ENCODE measurements around the gene MICALL2. TPM values are rescaled to one million over a fixed set of nuclear protein-coding genes. Genes with fewer than 3 reads are reported as not detected.

The MICALL2 gene
- total and polyA plus RNA-seq, 2 donors from 2014 or later = 16.6 to 53.4 TPM

- Histone ChIP-seq H3K4me3 (ENCODE audit: low read length in 3 of 3) (no peak overlapping the region), H3K4me1 (ENCODE audit: control insufficient read depth in 2 of 3, insufficient read depth in 2 of 3, low read depth in 1 of 3, low read length in 3 of 3) (no peaks in the 10 kb centered on the region), H3K9me3 (ENCODE audit: control insufficient read depth in 2 of 3, insufficient read depth in 1 of 3, low read length in 3 of 3) (no peaks in the 10 kb centered on the region), H3K36me3 (ENCODE audit: control insufficient read depth in 2 of 3, insufficient read depth in 3 of 3, low read length in 3 of 3) (peaks cover 0 to 14% (median 3%) of the 10 kb centered on the region in 3 donors), H3K9ac (ENCODE audit: low read length in 3 of 3) (no peak overlapping the region), H3K27ac (ENCODE audit: low read depth in 2 of 2, low read length in 2 of 2) (no peak overlapping the region), H3K27me3 (ENCODE audit: control insufficient read depth, insufficient read depth, low read length) (no peaks in the 10 kb centered on the region)
- FAIRE-seq (no peak), DNase-seq (no peak)
- no peak for TF ChIP-seq CTCF (IDR thresholded peaks at IDR 0.05; ENCODE audit: borderline replicate concordance, extremely low read depth, insufficient read depth)
- intact Hi-C loops (cut with DNase I) = no loop called here
Observed at GRCh38 chr7:1480670-1481069, 21.4 kb upstream of the MICALL2 start.

GRCh38 chr7:1479287-1479686 lies 20.0 kb upstream of the MICALL2 start:
- H3K4me1 ChIP-seq (ENCODE audit: control insufficient read depth in 2 of 3, insufficient read depth in 2 of 3, low read depth in 1 of 3, low read length in 3 of 3) = no peaks in the 10 kb centered on the region
- H3K4me3 ChIP-seq (ENCODE audit: low read length in 3 of 3) = no peak overlapping the region
- DNase-seq = no peak
- H3K9ac ChIP-seq (ENCODE audit: low read length in 3 of 3) = no peak overlapping the region
- TF ChIP-seq CTCF (IDR thresholded peaks at IDR 0.05; ENCODE audit: borderline replicate concordance, extremely low read depth, insufficient read depth) = no peak
- intact Hi-C loops (cut with DNase I) = no loop called here
- no peak for FAIRE-seq
- H3K9me3 ChIP-seq (ENCODE audit: control insufficient read depth in 2 of 3, insufficient read depth in 1 of 3, low read length in 3 of 3) = no peaks in the 10 kb centered on the region
- no peaks in the 10 kb centered on the region for H3K27me3 ChIP-seq (ENCODE audit: control insufficient read depth, insufficient read depth, low read length)
- peaks cover 0 to 8% (median 3%) of the 10 kb centered on the region in 3 donors for H3K36me3 ChIP-seq (ENCODE audit: control insufficient read depth in 2 of 3, insufficient read depth in 3 of 3, low read length in 3 of 3)
- no peak overlapping the region for H3K27ac ChIP-seq (ENCODE audit: low read depth in 2 of 2, low read length in 2 of 2)

GRCh38 chr7:1478480-1478879 lies 19.2 kb upstream of the MICALL2 start:
- no peak for TF ChIP-seq CTCF (IDR thresholded peaks at IDR 0.05; ENCODE audit: borderline replicate concordance, extremely low read depth, insufficient read depth)
- Histone ChIP-seq H3K4me1 (ENCODE audit: control insufficient read depth in 2 of 3, insufficient read depth in 2 of 3, low read depth in 1 of 3, low read length in 3 of 3) (no peaks in the 10 kb centered on the region), H3K9me3 (ENCODE audit: control insufficient read depth in 2 of 3, insufficient read depth in 1 of 3, low read length in 3 of 3) (no peaks in the 10 kb centered on the region), H3K27ac (ENCODE audit: low read depth in 2 of 2, low read length in 2 of 2) (no peak overlapping the region), H3K27me3 (ENCODE audit: control insufficient read depth, insufficient read depth, low read length) (no peaks in the 10 kb centered on the region), H3K36me3 (ENCODE audit: control insufficient read depth in 2 of 3, insufficient read depth in 3 of 3, low read length in 3 of 3) (peaks cover 0 to 3% (median 3%) of the 10 kb centered on the region in 3 donors), H3K4me3 (ENCODE audit: low read length in 3 of 3) (no peak overlapping the region), H3K9ac (ENCODE audit: low read length in 3 of 3) (no peak overlapping the region)
- DNase-seq (no peak), FAIRE-seq (no peak)
- intact Hi-C loops (cut with DNase I) = no loop called here

GRCh38 chr7:1476859-1477258 lies 17.6 kb upstream of the MICALL2 start:
- Histone ChIP-seq H3K36me3 (ENCODE audit: control insufficient read depth in 2 of 3, insufficient read depth in 3 of 3, low read length in 3 of 3) (peaks cover 0 to 3% (median 0%) of the 10 kb centered on the region in 3 donors), H3K9me3 (ENCODE audit: control insufficient read depth in 2 of 3, insufficient read depth in 1 of 3, low read length in 3 of 3) (no peaks in the 10 kb centered on the region), H3K4me3 (ENCODE audit: low read length in 3 of 3) (no peak overlapping the region), H3K27me3 (ENCODE audit: control insufficient read depth, insufficient read depth, low read length) (no peaks in the 10 kb centered on the region), H3K27ac (ENCODE audit: low read depth in 2 of 2, low read length in 2 of 2) (no peak overlapping the region), H3K4me1 (ENCODE audit: control insufficient read depth in 2 of 3, insufficient read depth in 2 of 3, low read depth in 1 of 3, low read length in 3 of 3) (no peaks in the 10 kb centered on the region), H3K9ac (ENCODE audit: low read length in 3 of 3) (no peak overlapping the region)
- no peak for FAIRE-seq
- TF ChIP-seq CTCF (IDR thresholded peaks at IDR 0.05; ENCODE audit: borderline replicate concordance, extremely low read depth, insufficient read depth) = no peak
- no peak for DNase-seq
- intact Hi-C loops (cut with DNase I) = no loop called here
